CD8-positive, alpha-beta memory T cell (primary cell): ENCODE results near the gene CPOX. TPM values are rescaled to one million over a fixed set of nuclear protein-coding genes. Genes with fewer than 3 reads are reported as not detected.
A peak's percentile ranks its signal among the peaks of the same experiment; 100 is the strongest.

ENCODE experiments used
- CTCF ChIA-PET: fragments of 350-600 bp; sonication (Branson Sonifier 250); formaldehyde crosslinking; loops from one replicate; lab custom pipeline; 2021; ENCODE audit warnings: antibody characterized with exemption; lab: Charles Lee
- POLR2A ChIA-PET: fragments of 350-600 bp; sonication (Branson Sonifier 250); formaldehyde crosslinking; loops from one replicate; lab custom pipeline; 2021; ENCODE audit warnings: antibody characterized with exemption; lab: Charles Lee
- DNase-seq, 5 donors: peaks; one replicate each; pipeline versions ENCODE4 v3.0.0 to v3.0.0-alpha.2; 2020 to 2022; ENCODE audit warnings: mixed read lengths in 1 of 5
- H3K27ac ChIP-seq: one replicate; pipeline ENCODE4 v1.7.0; 2013; ENCODE audit warnings: low read depth, mild to moderate bottlenecking, low read length, moderate library complexity
- H3K27me3 ChIP-seq: 2 replicates; pipeline ENCODE4 v1.7.0; 2013; ENCODE audit warnings: low read length, mild to moderate bottlenecking; ENCODE audit not compliant: insufficient read depth, poor library complexity, severe bottlenecking
- H3K36me3 ChIP-seq: 2 replicates; pipeline ENCODE4 v1.7.0; 2013; ENCODE audit warnings: mild to moderate bottlenecking, low read length, moderate library complexity; ENCODE audit not compliant: insufficient read depth
- H3K4me1 ChIP-seq: 2 replicates; pipeline ENCODE4 v1.7.0; 2013; ENCODE audit warnings: mild to moderate bottlenecking, low read length, moderate library complexity; ENCODE audit not compliant: insufficient read depth
- H3K4me3 ChIP-seq: 2 replicates; pipeline ENCODE4 v1.7.0; 2013; ENCODE audit warnings: mild to moderate bottlenecking, low read length
- H3K9me3 ChIP-seq: 2 replicates; pipeline ENCODE4 v1.7.0; 2013; ENCODE audit warnings: mild to moderate bottlenecking, low read length
- H3K27ac Mint-ChIP-seq, 8 donors: one replicate each; pipeline ENCODE4 v1.8.0; 2020 to 2021; ENCODE audit warnings: mixed read lengths in 8 of 8, mild to moderate bottlenecking in 6 of 8, inconsistent platforms in 3 of 8, moderate library complexity in 3 of 8
- H3K27me3 Mint-ChIP-seq, 2 donors: one replicate each; pipeline ENCODE4 v1.8.0; 2020 to 2021; ENCODE audit warnings: mixed read lengths in 2 of 2, mild to moderate bottlenecking in 1 of 2, moderate library complexity in 1 of 2
- H3K36me3 Mint-ChIP-seq, 3 donors: one replicate each; pipeline ENCODE4 v1.8.0; 2020 to 2021; ENCODE audit warnings: mixed read lengths in 3 of 3, inconsistent platforms in 1 of 3, mild to moderate bottlenecking in 1 of 3
- H3K4me1 Mint-ChIP-seq, 3 donors: one replicate each; pipeline ENCODE4 v1.8.0; 2020 to 2021; ENCODE audit warnings: mixed read lengths in 3 of 3, inconsistent platforms in 1 of 3, mild to moderate bottlenecking in 1 of 3
- H3K4me3 Mint-ChIP-seq, 7 donors: one replicate each; pipeline ENCODE4 v1.8.0; 2020 to 2021; ENCODE audit warnings: mixed read lengths in 7 of 7, mild to moderate bottlenecking in 6 of 7, moderate library complexity in 4 of 7, inconsistent platforms in 2 of 7
- H3K9me3 Mint-ChIP-seq, 5 donors: one replicate each; pipeline ENCODE4 v1.8.0; 2020 to 2022; ENCODE audit warnings: mixed read lengths in 5 of 5, mild to moderate bottlenecking in 3 of 5, moderate library complexity in 2 of 5, inconsistent platforms in 1 of 5
- polyA plus RNA-seq: library from polyadenylated mRNA; unstranded; fragments of 300-500 nt; fragmentation: Illumina TruSeq; gene quantifications from one replicate; pipeline ENCODE4 v1.2.3, GENCODE V29; 2021
- total RNA-seq, 2 experiments: library from RNA; stranded (reverse); gene quantifications; one replicate each; pipeline ENCODE4 v1.2.3, GENCODE V29; 2021

The CPOX gene
- total and polyA plus RNA-seq, 3 experiments from 2014 or later = 6.4 to 79.9 (median 76.3) TPM

DNA sequence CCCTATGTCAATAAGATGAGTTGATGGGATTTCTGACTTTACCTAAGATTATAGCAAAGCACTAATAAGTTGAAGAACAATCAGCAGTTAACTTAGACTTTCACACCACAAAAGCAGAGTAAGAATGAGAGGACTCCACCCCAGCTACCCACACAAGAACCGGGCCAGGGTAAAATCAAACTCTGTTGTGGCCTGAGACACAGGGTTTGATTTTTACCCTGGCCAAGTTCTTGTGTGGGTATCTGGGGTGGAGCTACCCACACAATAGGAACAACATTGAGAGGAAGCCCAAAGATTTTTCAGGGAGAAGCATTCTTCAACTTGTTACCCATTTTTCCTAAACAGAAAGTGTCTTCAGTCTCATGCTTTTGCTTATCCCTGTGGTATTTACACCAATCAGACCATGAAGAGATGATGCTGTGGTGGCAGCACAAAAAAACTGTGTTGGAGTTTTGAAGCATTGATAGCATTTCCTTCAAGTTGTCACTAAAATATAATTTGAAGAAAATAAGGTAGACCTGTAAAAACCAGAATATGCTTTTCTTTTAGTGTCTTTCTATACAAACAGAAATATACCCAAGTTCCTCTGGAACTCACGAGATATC lies 25.6 kb downstream of the CPOX start:
- POLR2A ChIA-PET = interaction anchor here (2.5 to 5.9 kb wide), 2 partner anchors 11 to 46 kb away, joined by 17 to 66 read pairs; partner anchors contain the start of gene CLDND1
- H3K27me3 ChIP-seq = no peaks in the 10 kb centered on the region
- CTCF ChIA-PET = interaction anchor here (1.5 kb wide), 1 partner anchor 45 kb away, joined by 6 read pairs; the partner anchor contains the start of gene CLDND1
- no peak overlapping the region for H3K27ac ChIP-seq
- peaks cover 0 to 1% (median 0%) of the 10 kb centered on the region in 3 donors for H3K36me3 Mint-ChIP-seq
- peaks cover 0 to 2% (median 0%) of the 10 kb centered on the region in 5 donors for H3K9me3 Mint-ChIP-seq
- H3K4me3 Mint-ChIP-seq = peak overlapping the region in 6 of 7 donors; percentile 27 to 76 (median 61)
- peak in 2 of 5 donors; percentile 7 to 47 for DNase-seq
- H3K9me3 ChIP-seq = no peaks in the 10 kb centered on the region
- peaks cover 56% of the 10 kb centered on the region for H3K4me1 ChIP-seq
- H3K36me3 ChIP-seq = no peaks in the 10 kb centered on the region
- no peak overlapping the region for H3K4me3 ChIP-seq
- H3K4me1 Mint-ChIP-seq = peaks cover 68 to 89% (median 84%) of the 10 kb centered on the region in 3 donors
- H3K27ac Mint-ChIP-seq = peak overlapping the region; percentile 86 to 98 (median 92)
- peaks cover 0 to 2% of the 10 kb centered on the region in 2 donors for H3K27me3 Mint-ChIP-seq

DNA sequence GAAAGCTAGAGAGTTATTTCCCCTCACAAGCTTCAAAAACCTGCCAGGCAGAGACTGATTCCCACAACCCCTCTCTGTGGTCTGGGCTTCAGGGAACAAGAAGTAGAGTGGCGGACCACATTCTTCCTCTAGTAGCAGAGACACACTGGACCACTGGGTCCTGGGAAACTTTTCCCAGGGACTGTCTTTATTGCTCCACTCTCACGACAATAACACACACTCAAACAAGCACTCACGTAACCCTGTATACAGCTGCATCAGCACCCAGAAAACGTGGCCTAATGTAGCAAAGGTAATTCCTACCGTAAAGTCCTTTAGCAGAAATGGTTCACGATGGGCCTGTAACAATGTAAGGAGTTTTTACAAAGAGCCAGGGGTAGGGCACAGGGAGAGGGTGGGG lies 27.6 kb downstream of the CPOX start:
- H3K9me3 ChIP-seq = no peaks in the 10 kb centered on the region
- peaks cover 0 to 2% (median 0%) of the 10 kb centered on the region in 5 donors for H3K9me3 Mint-ChIP-seq
- H3K36me3 ChIP-seq = no peaks in the 10 kb centered on the region
- peaks cover 0 to 1% (median 0%) of the 10 kb centered on the region in 3 donors for H3K36me3 Mint-ChIP-seq
- H3K4me3 ChIP-seq = no peak overlapping the region
- no peak for DNase-seq
- H3K27ac ChIP-seq = no peak overlapping the region
- peak overlapping the region; percentile 5 to 80 (median 68) for H3K4me3 Mint-ChIP-seq
- ChIA-PET POLR2A (interaction anchor here (0.6 to 5.9 kb wide), 9 partner anchors 10 to 1253 kb away, joined by 3 to 105 read pairs (median 3); partner anchors contain the start of genes CLDND1 and CPOX), CTCF (interaction anchor here (1.0 to 3.6 kb wide), 9 partner anchors 7 to 57 kb away, joined by 3 to 27 read pairs (median 6); partner anchors contain the start of genes CPOX and GPR15)
- peaks cover 77 to 93% (median 92%) of the 10 kb centered on the region in 3 donors for H3K4me1 Mint-ChIP-seq
- peaks cover 0 to 2% of the 10 kb centered on the region in 2 donors for H3K27me3 Mint-ChIP-seq
- peak overlapping the region; percentile 93 to 99 (median 97) for H3K27ac Mint-ChIP-seq
- peaks cover 70% of the 10 kb centered on the region for H3K4me1 ChIP-seq
- H3K27me3 ChIP-seq = no peaks in the 10 kb centered on the region

DNA sequence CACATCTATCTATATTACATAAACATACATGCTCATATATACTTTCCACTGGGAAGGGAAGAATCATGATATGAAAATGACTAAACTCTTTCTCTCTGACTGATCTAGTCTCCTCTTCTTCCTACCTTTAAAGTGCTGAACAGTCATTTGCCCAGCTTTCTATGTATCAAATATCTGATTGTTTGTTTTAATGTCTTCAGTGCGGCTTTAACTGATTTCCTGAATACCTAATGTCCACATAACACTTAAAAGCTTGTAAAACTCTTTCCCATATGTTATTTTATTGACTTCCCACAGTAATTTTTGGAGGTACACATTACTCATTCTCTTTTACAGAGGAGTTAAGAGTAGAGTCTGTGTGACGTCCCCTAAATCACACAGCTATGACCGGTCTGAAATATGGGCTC lies 28.2 kb downstream of the CPOX start:
- no peaks in the 10 kb centered on the region for H3K36me3 ChIP-seq
- no peak for DNase-seq
- peaks cover 79 to 97% (median 94%) of the 10 kb centered on the region in 3 donors for H3K4me1 Mint-ChIP-seq
- CTCF ChIA-PET = interaction anchor here (0.9 to 4.0 kb wide), 14 partner anchors 8 to 526 kb away, joined by 3 to 27 read pairs (median 6); partner anchors contain the start of genes CLDND1, CPOX and GPR15
- POLR2A ChIA-PET = interaction anchor here (0.7 to 5.9 kb wide), 13 partner anchors 8 to 743 kb away, joined by 3 to 105 read pairs (median 4); partner anchors contain the start of genes CLDND1, CPOX and CRYBG3
- H3K27me3 Mint-ChIP-seq = peaks cover 0 to 2% of the 10 kb centered on the region in 2 donors
- peaks cover 0 to 1% (median 0%) of the 10 kb centered on the region in 3 donors for H3K36me3 Mint-ChIP-seq
- peak overlapping the region; percentile 77 for H3K27ac ChIP-seq
- H3K4me3 ChIP-seq = peak overlapping the region; percentile 5
- no peaks in the 10 kb centered on the region for H3K9me3 ChIP-seq
- no peaks in the 10 kb centered on the region for H3K27me3 ChIP-seq
- H3K9me3 Mint-ChIP-seq = peaks cover 0 to 2% (median 0%) of the 10 kb centered on the region in 5 donors
- H3K27ac Mint-ChIP-seq = peak overlapping the region; percentile 93 to 99 (median 97)
- H3K4me1 ChIP-seq = peaks cover 72% of the 10 kb centered on the region
- peak overlapping the region; percentile 13 to 80 (median 68) for H3K4me3 Mint-ChIP-seq

DNA sequence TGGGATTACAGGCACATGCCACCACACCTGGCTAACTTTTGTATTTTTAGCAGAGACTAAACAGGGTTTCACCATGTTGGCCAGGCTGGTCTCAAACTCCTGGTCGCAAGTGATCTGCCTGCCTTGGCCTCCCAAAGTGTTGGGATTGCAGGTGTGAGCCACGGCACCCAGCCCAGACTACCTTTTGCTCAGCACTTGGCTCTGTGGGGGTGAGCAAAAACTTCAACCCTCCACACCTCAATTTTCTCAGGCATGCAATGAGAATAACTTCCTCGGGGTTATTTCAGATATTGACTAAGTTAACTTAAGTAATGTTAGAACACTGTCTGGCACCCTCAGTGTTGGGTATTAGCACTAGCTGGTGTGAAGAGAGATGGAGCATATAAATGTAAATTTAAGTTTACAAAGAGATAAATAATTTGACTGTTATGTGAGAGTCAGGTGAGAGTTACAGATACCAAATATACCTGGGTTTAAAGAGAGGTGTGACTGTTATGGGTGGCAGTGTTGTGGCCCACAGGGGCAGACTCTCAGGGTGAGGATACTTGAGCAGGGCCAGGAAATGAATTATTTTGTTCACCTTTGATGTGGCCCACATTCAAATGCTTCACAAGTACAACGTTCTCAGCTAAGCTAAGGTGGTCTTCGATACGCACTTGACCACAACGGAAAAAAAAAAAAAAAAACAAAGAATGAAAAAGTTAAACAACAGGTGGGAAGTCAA lies 29.0 kb downstream of the CPOX start:
- Mint-ChIP-seq H3K4me3 (peak overlapping the region; percentile 61 to 86 (median 80)), H3K27ac (peak overlapping the region; percentile 93 to 99 (median 97)), H3K9me3 (peaks cover 0 to 2% (median 0%) of the 10 kb centered on the region in 5 donors), H3K36me3 (no peaks in the 10 kb centered on the region), H3K4me1 (peaks cover 77 to 98% (median 95%) of the 10 kb centered on the region in 3 donors), H3K27me3 (peaks cover 0 to 2% of the 10 kb centered on the region in 2 donors)
- peak; percentile 33 to 84 (median 52) for DNase-seq
- Histone ChIP-seq H3K9me3 (no peaks in the 10 kb centered on the region), H3K27ac (peak overlapping the region; percentile 77), H3K27me3 (no peaks in the 10 kb centered on the region), H3K36me3 (no peaks in the 10 kb centered on the region), H3K4me1 (peaks cover 72% of the 10 kb centered on the region), H3K4me3 (no peak overlapping the region)
- CTCF ChIA-PET = interaction anchor here (0.8 to 4.0 kb wide), 20 partner anchors 8 to 525 kb away, joined by 3 to 27 read pairs (median 4); partner anchors contain the start of genes CLDND1, CPOX and GPR15
- POLR2A ChIA-PET = interaction anchor here (0.6 to 5.9 kb wide), 22 partner anchors 8 to 742 kb away, joined by 3 to 105 read pairs (median 5); partner anchors contain the start of genes CLDND1, CPOX and CRYBG3

DNA sequence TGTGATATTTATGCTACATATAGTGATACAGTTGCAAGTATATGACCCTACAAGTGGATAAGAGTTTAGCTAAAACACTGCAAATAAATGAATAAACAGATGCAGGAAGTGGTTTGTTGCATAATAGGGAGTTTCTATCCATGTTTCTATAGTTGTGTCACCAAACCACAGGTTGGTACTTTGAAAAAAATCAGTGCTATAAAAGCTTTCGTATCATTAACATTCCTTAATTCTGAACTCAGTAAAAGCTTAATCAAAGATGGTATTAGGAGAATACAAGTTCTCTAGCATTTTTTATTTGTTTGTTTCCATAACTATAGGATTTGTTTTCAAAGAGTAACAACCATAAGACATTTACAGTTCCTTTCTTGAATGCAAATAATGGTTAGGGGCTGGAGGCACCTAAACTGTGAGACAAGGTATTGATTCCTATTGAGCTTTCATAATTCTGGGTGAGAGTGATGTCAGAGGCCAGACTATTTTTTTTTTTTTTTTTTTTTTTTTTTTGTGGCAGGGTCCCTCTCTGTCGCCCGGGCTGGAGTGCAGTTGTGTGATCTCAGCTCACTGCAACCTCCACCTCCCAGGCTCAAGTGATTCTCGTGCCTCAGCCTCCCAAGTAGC lies 29.6 kb downstream of the CPOX start:
- peak overlapping the region; percentile 61 to 86 (median 80) for H3K4me3 Mint-ChIP-seq

DNA sequence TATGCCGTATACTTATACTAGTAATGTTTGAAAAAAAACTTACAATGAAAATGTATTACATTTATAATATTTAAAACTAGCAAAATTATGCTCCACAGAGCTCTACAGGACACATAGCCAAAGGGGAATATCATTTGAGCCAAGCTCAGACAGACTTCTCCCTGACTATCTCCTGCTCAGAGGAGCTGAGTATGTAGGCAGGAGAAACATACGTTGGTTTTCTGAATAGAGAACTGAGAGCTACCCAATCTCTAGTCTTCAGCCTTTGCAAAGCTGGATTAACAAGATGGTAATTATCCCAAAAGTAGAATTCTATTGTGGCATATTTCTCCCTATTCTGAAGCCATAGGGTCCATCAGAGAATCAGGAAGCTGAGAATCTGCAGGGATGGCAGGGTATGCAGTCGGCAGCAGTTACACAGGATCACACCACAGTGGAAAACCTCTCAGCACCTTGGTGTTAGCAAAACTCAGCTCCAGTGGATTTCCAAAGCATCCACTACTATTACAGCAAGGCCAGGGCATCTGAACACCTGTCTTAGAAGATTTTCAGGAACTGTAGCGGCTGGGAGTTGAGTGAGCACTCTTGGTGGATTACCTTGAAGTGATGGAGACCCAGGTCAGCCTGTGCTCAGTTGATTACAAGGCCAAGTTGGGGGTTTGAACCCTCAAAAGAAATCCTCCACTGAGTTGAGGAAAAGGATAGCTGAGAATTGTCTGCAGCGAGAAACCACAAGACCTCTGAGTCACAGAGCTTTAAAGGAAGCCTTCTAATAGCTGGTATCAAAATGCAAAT lies 31.5 kb downstream of the CPOX start:
- H3K4me3 ChIP-seq = no peak overlapping the region
- ChIA-PET POLR2A (interaction anchor here (0.6 to 1.6 kb wide), 11 partner anchors 9 to 473 kb away, joined by 3 to 13 read pairs (median 3); partner anchors contain the start of genes CLDND1 and CPOX), CTCF (interaction anchor here (1.0 to 4.0 kb wide), 4 partner anchors 10 to 40 kb away, joined by 3 to 24 read pairs (median 3); partner anchors contain the start of gene CLDND1)
- peaks cover 73% of the 10 kb centered on the region for H3K4me1 ChIP-seq
- H3K27me3 ChIP-seq = no peaks in the 10 kb centered on the region
- H3K9me3 ChIP-seq = no peaks in the 10 kb centered on the region
- Mint-ChIP-seq H3K27ac (peak overlapping the region; percentile 93 to 99 (median 97)), H3K9me3 (peaks cover 0 to 1% (median 0%) of the 10 kb centered on the region in 5 donors), H3K27me3 (peaks cover 0 to 2% of the 10 kb centered on the region in 2 donors), H3K4me1 (peaks cover 77 to 98% (median 95%) of the 10 kb centered on the region in 3 donors), H3K4me3 (peak overlapping the region in 6 of 7 donors; percentile 31 to 79 (median 56)), H3K36me3 (no peaks in the 10 kb centered on the region)
- no peaks in the 10 kb centered on the region for H3K36me3 ChIP-seq
- DNase-seq = peak in 1 of 5 donors; percentile 61
- no peak overlapping the region for H3K27ac ChIP-seq

More for the DNA sequence above, 29.6 kb downstream of the CPOX start:
- peak in 4 of 5 donors; percentile 18 to 77 (median 66) for DNase-seq
- H3K27ac ChIP-seq = peak overlapping the region; percentile 77
- H3K4me1 Mint-ChIP-seq = peaks cover 77 to 98% (median 95%) of the 10 kb centered on the region in 3 donors
- peaks cover 72% of the 10 kb centered on the region for H3K4me1 ChIP-seq
- no peaks in the 10 kb centered on the region for H3K36me3 ChIP-seq
- H3K9me3 Mint-ChIP-seq = peaks cover 0 to 1% (median 0%) of the 10 kb centered on the region in 5 donors
- H3K27me3 Mint-ChIP-seq = peaks cover 0 to 2% of the 10 kb centered on the region in 2 donors
- ChIA-PET POLR2A (interaction anchor here (0.6 to 5.9 kb wide), 24 partner anchors 7 to 742 kb away, joined by 3 to 105 read pairs (median 5); partner anchors contain the start of genes CLDND1, CPOX, CRYBG3 and GPR15), CTCF (interaction anchor here (0.8 to 4.0 kb wide), 13 partner anchors 8 to 524 kb away, joined by 3 to 27 read pairs (median 6); partner anchors contain the start of genes CLDND1, CPOX and GPR15)
- H3K27me3 ChIP-seq = no peaks in the 10 kb centered on the region
- H3K27ac Mint-ChIP-seq = peak overlapping the region; percentile 93 to 99 (median 97)
- H3K9me3 ChIP-seq = no peaks in the 10 kb centered on the region
- no peaks in the 10 kb centered on the region for H3K36me3 Mint-ChIP-seq
- H3K4me3 ChIP-seq = no peak overlapping the region
